Spleen (tissue), 7 donors: ENCODE measurements around the gene LRMDA.

Experiments
- CTCF ChIP-seq, 11 experiments: fragments of 200-600 bp in 7 of 11; fragments of 450-650 bp in 4 of 11; sonication (generic) in 4 of 11; IDR thresholded peaks in 8 of 11; conservative IDR thresholded peaks in 3 of 11; 1 replicate in 7 of 11; 2 replicates in 4 of 11; pipeline versions ENCODE4 v1.4.0 to v1.8.0; 2016 to 2021; ENCODE audit warnings: antibody characterized with exemption in 11 of 11, inconsistent platforms in 4 of 11, mild to moderate bottlenecking in 1 of 11
- POLR2A ChIP-seq, 3 donors: fragments of 450-650 bp; IDR thresholded peaks; one replicate each; pipeline ENCODE4 v1.5.1; 2017; ENCODE audit warnings: antibody characterized with exemption in 3 of 3, mild to moderate bottlenecking in 1 of 3
- donor health status: DM: no; HTN: no; CAD: no; lungs with moderate emphysema.
- donor health status: DM: no; HTN: no; CAD: no.
- donor health status: DM: no; HTN: no; CAD: no.

- TF ChIP-seq POLR2A (IDR thresholded peaks at IDR 0.05) (no peak), CTCF (IDR thresholded peaks at IDR 0.05 in 8 of 11, conservative IDR thresholded peaks at IDR 0.05 in 3 of 11) (no peak)
These were observed 420.3 kb downstream of the LRMDA start for GRCh38 chr10:75851580-75852345.
